Stimulated activated CD4-positive, alpha-beta T cell treated with anti-CD3 and anti-CD28 coated beads, TNF-alpha, amount 100 ng/mL, for 1 hour (primary cell): ENCODE results near the gene SLC36A3.
"Not testable (repeated sequence)": the region's sequence is repeated elsewhere in the genome, so short reads cannot be mapped to it uniquely, and the experiment has no call there.

ENCODE experiments used
- DNase-seq, 3 donors: peaks; one replicate each; pipeline ENCODE4 v3.0.0-alpha.2; 2020; ENCODE audit warnings: low read depth in 3 of 3, low spot score in 1 of 3

Gene SLC36A3

DNA sequence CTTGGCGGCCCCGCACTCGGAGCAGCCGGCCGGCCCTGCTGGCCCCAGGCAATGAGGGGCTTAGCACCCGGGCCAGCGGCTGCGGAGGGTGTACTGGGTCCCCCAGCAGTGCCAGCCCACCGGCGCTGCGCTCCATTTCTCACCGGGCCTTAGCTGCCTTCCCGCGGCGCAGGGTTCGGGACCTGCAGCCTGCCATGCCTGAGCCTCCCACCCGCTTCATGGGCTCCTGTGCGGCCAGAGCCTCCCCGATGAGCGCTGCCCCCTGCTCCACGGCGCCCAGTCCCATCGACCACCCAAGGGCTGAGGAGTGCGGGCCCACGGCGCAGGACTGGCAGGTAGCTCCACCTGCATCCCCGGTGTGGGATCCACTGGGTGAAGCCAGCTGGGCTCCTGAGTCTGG, 5.7 kb upstream of the SLC36A3 start:
- not testable (repeated sequence) for DNase-seq

DNA sequence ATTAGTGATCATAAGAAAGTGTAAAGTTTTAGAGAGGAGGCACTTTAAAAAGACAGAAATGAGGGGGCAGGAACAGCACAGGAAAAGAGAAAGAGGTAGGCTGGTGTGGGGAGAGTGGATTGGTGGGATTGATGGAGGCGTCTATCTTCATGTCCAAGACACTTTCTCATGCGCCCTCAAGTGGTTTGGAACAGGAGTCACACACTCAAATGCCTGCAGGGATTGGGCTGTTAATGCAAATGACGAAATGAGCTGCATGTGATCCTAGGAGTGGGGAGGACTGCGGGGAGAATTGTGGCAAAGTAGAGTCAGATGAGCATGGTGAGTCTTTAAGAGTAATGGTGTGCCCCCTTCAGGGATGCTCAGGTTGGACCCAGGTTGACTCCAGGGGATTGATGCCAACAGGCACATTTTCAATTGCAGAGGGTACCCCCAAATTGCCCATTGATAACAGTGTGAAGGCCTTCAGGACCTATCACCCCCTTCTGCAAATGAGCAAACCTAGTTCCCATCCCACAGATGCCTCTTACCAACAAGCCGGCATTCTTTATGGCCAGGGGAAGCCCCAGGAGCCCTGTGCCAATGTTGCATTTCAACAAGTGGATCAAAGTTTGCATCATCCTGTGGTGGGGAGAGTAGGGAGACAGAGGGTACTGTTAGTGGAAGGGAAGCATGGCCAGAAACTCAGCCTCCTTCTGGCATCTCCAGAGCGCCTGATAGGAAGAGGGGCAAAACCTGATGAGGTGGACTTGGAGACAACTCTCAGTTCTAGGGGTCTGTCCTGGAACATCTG, 5.3 kb downstream of the SLC36A3 start:
- no peak for DNase-seq

DNA sequence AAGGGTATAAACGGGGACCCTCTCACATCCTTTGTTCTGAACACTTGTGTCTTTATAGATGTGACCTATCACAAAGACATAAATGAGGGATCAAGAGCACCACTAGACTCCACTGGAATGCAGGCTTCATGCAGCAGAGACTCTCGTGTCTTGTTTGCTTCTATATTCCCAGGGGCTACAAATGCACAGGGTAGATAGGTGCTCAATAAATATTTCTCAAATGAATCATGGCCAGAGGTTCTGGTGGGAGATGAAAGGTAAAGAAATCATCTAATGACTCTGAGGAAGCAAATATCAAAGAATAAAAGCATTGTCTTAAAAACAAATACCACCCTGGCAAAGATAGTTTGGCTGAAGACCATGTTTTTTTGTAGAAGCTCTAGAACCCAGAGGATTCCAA, 6.6 kb downstream of the SLC36A3 start:
- DNase-seq: no peak

DNA sequence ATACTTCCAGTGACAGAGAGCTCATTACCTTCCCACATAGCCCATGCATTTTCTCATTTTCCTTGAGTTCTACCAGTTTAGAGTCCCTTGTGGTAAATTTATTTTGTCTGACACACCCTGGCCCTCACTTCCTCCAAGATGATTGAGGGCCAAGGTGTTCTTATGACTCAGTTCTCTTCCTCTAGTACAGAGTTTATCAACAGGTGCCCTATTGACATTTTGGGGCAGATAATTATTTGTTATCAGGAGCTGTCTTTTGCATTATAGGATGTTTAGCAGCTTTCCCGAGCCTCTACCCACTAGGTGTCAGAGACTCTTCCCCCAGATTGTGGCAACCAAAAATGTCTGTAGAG, 7.1 kb downstream of the SLC36A3 start:
- DNase-seq: no peak

DNA sequence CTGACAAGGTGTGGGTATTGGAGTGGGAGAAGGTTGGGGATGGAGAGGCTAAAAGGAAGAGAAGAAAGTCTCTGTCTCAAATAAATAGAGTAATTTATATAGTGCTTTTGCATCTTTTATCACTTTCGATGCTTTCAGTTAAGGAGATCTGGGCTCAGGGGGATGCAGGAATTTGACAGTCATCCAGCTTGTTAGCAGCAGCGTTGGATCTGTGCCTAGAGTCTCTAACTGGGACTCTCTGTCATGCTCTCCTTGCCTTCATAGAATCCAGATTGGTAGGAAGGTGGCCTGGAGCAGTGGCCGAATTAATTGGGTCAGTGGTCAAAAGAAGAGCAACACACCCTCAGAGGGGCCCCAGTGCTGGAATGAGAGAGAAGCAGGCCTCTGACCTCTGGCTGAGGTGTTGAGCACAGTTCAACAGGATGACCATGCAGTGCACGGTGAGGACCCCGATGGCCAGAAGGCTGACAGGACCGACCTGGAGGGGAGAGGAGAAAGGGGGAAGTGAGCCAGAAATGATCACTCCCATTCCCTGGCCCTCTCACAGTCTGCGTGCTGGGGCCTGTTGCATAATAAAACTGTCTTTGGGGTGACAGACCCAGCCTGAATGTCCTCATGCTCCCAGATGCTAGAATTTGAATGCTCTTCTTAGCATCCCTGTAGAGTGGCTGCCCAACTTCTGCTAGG, 7.6 kb downstream of the SLC36A3 start:
- DNase-seq: no peak

DNA sequence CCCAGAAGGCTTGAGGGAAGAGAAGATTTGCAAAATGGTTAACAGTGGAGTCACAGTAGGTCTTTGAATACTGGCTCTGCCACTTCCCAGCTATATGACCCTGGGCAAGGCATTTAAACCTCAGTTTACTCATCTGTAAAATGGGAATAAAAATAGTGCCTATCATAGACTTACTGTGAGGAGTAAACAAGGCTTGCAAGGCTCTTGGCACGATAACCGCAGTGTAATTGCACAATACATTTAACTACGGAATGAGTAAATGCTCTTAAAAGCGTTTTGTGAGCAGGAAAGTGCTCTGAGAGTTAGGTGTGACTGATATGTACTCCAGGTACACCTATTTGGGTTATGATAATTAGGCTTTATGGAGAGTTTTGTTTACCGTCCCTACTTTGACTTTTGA, 8.4 kb downstream of the SLC36A3 start:
- no peak for DNase-seq

DNA sequence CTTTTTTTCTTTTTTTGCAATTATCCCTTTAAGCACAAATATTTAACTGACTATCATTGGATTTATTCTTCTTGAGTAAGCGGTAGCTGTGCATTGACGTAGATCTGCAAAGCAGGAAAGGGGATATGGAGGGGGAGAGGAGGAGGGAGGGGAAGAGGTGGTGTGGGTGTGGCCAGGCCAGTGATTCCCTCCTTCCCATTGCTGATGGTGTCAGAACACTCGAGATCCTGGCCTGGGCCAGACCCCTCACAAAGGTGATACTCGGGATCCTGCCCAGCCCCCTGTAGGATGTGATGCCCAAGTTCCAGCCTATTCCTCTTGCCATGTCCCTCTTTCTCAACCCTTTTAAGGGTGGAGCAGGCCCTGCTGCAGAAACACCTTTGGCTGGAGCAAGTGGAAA, 9.9 kb downstream of the SLC36A3 start:
- DNase-seq: no peak

DNA sequence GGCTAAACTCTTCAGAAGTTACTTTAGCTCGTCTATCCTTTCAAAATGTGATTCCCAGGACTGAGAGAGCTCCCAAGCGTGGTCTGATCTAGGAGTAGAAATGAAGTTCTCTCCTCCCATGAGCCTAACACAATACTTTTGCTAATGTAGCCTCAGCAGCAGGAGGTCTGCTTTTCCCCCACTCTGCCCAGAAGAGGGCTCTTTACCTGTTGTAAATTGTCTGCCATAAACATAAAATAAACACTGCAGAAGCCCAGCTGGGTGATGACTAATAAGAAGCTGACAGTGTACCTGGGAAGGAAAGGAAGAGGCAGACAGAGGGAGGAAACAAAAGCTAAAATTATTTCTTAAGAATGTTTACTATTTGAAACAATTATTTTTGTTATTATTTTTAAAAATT, 15.4 kb downstream of the SLC36A3 start:
- DNase-seq: no peak

DNA sequence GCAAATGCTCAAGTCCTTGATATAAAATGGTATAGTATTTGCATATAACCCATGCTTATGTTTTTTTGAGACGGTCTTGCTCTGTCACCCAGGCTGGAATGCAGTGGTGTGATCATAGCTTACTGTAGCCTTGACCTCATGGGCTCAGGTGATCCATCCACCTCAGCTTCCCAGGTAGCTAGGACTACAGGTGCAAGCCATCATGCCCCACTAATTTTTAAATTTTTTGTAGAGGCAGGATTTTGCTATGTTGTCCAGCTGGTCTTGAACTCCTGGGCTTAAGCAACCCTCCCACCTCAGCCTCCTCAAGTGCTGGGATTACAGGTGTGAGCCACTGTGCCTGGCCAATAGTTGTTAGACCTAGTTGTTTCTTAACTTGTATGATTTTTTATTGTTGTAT, 17.3 kb downstream of the SLC36A3 start:
- DNase-seq: no peak

DNA sequence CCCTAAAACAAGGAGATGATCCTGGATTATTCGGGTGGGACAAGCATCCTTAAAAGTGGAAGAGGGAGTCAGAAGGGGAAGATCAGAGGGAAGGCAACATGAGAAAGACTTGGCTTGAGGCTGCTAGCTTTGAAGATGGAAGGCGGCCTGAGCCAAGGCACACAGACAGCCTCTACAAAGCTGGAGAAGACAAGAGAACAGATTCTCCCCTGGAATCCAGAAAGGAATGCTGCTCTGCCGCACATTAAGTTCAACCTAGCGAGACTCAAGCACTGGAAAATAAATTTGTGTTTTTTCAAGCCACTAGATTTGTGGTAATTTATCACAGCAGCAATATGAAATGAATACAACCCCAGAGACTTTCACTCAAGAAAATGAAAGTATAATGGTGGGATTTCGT, 17.9 kb downstream of the SLC36A3 start:
- DNase-seq: no peak

DNA sequence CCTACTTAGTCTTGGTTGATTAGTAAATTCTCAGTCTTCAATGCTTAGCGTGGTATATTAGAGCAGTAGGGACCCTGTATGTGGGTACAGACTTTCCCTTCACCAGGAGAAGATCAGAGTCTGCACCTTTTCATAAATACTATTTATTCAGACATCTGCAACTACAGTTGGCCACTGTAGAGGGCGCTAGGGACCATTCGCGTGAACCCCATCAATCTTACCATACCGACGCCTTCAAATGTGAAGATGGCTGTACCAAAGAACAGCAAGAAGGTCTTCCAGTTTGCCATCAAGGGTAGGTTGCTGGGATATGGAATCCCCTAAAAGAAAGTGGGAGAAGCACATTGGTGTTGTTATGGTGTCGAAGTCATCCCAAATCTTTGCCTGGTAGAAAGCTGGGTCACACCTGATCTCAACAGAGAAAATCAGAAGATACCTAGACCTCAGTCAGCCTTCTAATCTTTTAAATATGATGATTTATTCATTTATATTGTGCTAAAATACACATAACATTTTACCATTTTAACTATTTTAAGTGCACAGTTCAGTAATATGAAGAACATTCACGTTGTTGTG, 19.1 kb downstream of the SLC36A3 start:
- DNase-seq: no peak

DNA sequence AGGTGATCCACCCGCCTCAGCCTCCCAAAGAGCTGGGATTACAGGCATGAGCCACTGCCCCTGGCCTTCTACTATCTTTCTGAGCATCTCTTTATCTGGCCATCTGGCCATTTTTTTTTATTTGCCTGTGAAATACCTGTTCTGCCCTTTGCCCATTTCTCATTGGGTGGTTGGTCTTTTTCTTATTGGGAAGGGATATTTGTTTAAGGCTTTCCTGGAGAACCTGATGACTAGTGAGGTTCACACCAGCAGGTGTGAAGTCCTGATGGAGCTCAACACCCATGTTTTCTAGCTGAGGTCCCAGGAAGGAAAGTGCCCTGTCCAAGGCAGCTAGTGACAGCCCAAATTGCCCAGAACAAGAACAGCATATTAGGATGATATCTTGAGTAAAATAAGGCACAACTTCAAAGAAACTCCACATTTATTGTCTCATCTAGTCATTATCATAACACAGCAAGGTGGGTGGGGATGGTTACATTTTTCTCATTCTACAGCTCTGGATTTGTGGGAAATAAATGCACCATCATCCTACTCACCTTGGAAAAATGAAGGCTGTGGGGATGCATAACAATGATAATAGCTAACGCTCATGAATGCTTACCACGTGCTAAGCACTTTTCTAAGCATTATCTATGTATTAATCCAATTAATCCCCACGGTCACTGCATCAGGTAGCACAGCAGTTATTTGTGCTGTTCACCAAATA, 20.3 kb downstream of the SLC36A3 start:
- DNase-seq: no peak

DNA sequence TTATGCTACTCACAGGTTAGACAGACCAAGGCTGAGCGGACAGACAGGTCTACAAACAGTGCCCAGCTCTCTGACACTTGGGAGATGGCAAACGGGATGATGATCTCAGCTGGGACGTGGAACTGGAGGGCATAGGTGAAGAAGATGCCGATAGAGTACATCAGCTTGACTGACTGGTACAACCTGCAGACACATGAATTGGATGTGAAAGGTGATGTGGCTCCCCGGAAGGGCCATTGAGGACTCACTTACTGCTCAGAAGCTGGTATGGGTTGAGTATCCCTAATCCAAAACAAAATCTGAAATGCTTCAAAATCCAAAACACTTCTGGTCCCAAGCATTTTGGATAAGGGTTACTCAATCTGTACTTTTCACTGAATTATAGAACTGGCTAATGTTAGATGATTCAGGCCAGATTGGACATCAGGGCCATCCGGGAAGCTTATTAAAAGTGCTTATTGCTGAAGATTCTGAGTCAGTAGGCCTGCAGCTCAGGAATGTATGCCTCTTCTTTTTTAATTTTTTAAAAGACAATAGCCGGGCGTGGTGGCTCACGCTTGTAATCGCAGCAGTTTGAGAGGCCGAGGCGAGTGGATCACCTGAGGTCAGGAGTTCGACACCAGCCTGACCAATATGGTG, 22.4 kb downstream of the SLC36A3 start:
- DNase-seq: no peak

GRCh38 chr5:151280443-151280842, 23.1 kb downstream of the SLC36A3 start:
- no peak for DNase-seq

GRCh38 chr5:151278845-151279244, 24.7 kb downstream of the SLC36A3 start:
- no peak for DNase-seq

DNA sequence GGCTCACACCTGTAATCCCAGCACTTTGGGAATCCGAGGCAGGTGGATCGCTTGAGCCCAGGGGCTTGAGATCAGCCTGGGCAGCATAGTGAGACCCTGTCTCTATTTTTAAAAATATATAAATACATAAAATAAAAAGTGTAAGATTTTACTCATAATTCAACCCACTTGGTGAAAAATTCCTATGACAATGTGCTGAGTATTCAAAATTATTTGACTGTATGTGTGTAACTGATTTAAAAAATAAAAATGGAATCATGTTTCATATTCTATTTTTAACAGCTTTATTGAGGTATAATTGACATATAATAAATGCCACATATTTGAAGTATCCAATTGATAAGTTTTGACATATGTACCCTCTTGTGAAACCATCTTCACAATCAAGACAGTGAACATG, 27.8 kb downstream of the SLC36A3 start:
- no peak for DNase-seq

- no peak for DNase-seq
Measured at GRCh38 chr5:151274666-151275065, 28.9 kb downstream of the SLC36A3 start.

- DNase-seq: no peak
Measured at GRCh38 chr5:151271336-151271735, 32.2 kb downstream of the SLC36A3 start.

DNA sequence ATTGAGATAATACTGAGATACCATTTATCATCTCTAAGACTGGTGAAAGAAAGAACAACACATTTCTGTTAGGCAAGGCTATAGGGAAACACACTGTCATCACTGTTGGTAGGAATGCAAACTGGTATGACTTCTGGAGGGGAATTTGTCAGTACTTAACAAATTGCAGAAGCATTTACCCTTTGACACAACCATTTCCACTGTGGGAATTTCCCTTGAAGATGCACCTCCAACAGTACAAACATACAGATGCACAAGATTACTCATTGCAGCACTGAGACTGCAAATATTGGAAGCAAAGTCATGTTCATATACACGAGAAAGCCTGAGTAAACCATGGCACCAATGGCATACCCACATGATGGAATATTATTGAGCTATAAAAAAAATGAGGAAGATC, 33.0 kb downstream of the SLC36A3 start:
- DNase-seq: no peak

DNA sequence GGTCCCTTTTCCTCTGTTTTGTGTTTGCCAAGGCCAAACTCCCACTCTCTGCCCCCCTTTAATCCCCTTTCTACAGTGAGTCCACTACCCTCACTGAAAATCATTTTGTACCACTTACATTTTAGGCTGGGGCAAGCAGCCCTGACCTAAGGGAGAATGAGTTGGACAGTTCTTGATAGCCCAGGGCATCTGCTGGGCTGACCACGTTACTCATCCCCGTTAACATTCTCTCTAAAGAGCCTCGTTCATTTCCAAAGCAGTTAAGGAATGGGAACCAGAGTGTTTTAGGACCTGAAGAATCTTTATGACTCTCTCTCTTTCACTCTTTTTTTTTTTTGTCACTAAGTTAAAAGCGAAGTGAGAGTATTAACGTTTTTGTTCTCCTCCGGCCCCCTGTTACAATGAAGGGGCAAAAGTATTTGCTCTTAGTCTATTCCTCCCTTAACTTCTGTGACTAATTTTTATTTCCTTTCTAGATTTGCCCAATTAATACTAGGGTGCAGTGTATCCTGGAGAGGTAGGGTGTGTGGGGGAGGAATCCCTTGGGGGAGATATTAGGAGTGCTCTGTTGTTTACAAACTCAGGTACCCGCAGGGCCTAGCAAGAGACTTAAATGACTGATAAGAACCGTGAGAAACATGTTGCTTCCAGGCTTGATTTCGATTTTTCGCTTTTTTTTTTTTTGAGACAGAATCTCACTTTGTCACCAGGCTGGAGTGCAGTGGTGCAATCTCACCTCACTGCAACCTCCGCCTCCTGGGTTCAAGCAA, 35.9 kb downstream of the SLC36A3 start:
- no peak for DNase-seq

GRCh38 chr5:151264113-151264512, 39.5 kb downstream of the SLC36A3 start:
- DNase-seq: no peak
